WI38 (cell line): ENCODE data around the gene PRDM7.
"Not testable (repeated sequence)": the region's sequence is repeated elsewhere in the genome, so short reads cannot be mapped to it uniquely, and the experiment has no call there.

Source experiments
- H3K4me3 ChIP-seq: 2 replicates; pipeline ENCODE4 v1.5.1; 2011; ENCODE audit warnings: low read depth, mild to moderate bottlenecking, control low read depth, low read length
- TF ChIP-seq, protein P1 (sequence below): IDR thresholded peaks from 2 replicates; pipeline ENCODE4 v1.5.1; 2012; ENCODE audit warnings: low read depth, mild to moderate bottlenecking, control low read depth, low read length

PRDM7 gene

DNA sequence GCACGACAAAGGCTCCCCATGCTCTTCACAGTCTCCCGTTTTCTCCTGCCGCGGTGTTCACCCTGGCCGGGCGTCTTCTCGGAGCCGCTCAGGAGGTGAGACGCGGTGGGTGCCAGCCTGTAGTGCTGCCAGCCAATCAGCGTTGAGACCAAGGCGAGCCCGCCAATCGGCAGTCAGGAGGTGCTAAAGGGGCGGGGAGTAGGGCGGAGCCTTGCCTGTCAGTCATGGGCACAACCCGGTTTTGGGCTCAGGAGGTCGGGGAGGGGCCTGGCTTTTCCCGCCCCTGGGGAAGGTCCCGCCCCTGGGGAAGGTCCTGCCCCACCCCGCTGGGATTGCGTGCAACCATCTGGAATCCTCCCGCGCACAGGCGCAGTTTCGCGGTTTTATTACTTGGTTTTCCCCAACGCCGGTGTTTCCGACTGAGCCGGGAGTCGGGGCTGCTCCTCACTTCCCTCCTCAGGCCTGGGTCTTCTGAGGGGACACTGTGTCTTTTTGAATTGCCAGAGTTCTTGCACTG, at the start of gene PRDM7:
Gene PRDM7, minus strand, starts transcription at position 92 of the 517 bp plus-strand sequence. CDS start 1,421 bp downstream, outside the sequence.
- TF ChIP-seq, protein P1, sequence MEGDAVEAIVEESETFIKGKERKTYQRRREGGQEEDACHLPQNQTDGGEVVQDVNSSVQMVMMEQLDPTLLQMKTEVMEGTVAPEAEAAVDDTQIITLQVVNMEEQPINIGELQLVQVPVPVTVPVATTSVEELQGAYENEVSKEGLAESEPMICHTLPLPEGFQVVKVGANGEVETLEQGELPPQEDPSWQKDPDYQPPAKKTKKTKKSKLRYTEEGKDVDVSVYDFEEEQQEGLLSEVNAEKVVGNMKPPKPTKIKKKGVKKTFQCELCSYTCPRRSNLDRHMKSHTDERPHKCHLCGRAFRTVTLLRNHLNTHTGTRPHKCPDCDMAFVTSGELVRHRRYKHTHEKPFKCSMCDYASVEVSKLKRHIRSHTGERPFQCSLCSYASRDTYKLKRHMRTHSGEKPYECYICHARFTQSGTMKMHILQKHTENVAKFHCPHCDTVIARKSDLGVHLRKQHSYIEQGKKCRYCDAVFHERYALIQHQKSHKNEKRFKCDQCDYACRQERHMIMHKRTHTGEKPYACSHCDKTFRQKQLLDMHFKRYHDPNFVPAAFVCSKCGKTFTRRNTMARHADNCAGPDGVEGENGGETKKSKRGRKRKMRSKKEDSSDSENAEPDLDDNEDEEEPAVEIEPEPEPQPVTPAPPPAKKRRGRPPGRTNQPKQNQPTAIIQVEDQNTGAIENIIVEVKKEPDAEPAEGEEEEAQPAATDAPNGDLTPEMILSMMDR, result no peak
- no peak within 1 kb of the TSS for H3K4me3 ChIP-seq

DNA sequence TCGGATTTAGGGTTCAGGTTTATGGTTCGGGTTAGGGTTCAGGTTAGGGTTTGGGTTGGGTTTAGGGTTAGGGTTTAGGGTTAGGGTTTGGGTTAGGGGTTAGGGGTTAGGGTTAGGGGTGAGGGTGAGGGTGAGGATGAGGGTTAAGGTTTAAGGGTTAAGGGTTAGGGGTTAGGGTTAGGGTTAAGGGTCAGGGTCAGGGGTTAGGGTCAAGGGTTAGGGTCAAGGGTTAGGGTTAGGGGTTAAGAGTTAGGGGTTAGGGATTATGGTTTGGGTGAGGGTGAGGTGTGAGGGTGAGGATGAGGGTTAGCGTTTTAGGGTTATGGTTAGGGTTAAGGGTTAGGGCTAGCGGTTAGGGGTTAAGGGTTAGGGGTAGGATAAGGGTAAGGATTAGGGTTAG, 44.7 kb upstream of the PRDM7 start:
- H3K4me3 ChIP-seq, result not testable (repeated sequence)

DNA sequence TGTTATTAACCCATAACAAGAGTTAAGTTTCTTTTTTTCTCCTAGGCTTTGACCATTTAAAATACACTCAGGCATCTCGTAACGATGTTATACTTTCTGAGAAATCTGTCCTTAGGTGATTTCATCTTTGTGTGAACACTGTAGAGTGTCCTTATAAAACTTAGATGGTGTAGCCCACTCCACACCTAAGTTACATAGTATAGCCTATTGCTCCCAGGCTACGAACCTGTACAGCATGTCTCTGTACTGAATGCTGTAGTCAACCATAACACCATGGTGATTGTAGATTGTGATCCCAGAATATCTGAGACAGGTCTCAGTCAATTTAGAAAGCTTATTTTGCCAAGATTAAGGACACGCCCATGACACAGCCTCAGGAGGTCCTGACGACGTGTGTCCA, 30.5 kb upstream of the PRDM7 start:
- not testable (repeated sequence) for H3K4me3 ChIP-seq

DNA sequence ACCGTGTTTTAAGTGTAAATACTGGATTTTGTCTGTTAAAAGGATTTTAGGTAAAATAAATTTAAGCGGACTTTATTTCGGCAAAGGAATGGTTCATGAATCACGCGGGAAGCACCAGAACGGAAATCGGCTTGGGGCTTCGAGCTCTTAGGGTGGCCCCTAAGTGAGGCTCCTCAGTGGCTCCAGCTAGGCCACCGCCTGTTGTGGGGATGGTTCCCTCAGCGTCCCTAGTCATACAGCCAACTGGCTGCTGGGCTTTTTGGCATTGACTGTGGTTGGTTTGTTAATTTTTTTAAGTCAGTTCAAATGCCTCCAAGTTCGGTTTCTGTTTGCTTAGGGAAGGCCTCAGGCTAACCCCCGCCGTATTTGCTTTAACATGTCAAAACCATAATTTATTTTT, 29.9 kb upstream of the PRDM7 start:
- H3K4me3 ChIP-seq, result not testable (repeated sequence)

DNA sequence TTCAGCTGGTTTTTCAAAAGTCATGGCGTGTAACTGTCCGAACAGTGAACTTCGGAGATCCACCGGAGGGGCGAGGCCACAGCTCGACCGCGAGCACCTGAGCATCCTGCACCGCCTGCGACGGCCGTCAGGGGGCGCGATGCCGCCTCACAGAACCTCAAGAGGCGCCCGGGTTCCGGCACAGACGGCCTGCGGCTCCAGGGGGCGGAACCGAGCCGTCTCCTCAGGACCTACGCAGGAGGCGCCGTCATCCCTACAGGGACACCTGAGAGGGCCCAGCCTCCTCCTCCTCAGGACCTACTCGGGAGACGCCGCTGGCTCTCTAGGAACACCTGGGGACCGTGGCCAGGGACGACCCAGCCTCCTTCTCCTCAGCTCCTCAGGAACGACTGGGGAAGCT, 29.1 kb upstream of the PRDM7 start:
- not testable (repeated sequence) for H3K4me3 ChIP-seq

DNA sequence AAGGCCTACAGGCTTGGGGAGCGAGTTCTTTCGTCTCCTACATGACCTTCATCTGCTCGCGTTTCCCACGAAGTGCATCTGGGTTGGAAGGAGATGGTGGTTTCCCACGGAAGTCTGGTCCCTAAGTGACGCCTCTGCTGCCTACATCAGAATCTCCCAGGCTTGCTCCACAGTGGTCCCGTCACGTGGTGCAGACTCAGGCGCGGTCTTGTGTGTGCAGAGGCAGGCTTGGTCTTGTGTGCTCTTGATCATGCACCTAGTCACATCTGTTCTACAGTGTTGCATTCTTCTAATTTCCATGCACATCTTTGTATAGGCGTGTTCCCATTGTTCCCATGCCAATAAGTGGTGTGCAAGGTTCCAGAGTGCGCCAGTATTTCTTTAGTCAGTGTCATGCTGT, 27.6 kb upstream of the PRDM7 start:
- not testable (repeated sequence) for H3K4me3 ChIP-seq

DNA sequence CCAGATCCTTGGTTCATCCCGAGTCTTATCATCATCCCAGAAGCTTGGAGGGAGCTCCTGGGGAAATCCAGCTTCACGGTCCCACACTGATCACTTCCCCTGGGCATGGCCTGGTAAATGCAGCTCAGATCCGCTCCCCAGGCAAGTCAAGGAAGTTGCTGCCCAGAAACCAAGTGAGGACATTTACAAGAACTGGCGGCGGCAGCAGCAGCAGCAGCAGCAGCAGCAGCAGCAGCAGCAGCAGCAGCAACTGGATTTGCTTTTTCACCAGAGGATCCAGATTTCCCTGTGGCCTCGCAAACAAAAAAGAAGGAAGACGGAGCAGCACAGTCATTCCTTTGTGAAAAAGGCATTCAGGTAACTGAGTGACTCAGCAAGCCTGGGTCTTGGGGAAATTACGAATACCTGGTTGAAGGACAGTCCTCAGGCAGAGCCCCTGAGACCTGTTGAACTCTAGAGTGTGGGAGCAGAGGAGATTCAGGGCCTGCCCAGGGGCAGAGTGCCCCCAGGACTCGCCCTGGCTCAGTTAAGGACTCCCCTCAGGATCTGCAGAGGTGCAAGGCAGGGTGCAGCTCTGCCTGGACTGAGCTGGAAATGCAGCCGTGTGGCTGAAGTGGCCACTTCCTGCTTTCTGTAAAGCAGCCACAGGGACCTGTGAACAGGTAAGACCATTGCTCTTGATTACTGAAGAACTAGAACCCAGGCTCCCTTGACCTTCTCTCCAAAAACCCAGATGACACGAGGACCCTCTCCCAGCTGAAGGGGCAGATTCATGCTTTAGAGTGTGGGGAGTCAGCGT, 25.2 kb upstream of the PRDM7 start:
- not testable (repeated sequence) for H3K4me3 ChIP-seq

DNA sequence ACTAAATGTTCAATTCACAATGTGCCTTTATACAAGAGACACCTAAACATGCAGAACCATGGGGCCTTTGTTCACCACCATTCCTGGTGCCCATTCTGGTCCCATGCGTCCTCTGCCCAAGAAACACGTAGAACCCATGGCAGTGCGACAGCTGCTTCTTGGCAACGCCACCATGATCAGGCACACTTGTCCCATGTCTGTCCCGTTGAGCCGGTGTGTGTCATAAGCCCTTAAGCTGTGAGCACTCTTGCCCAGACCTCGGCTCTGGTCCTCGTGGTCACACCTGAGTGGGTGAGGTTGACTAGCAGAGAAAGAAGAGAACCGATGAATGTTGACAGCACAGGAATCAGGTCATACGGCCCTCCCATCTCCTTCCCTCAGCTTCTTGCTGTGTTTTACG, 24.2 kb upstream of the PRDM7 start:
- H3K4me3 ChIP-seq, result not testable (repeated sequence)

DNA sequence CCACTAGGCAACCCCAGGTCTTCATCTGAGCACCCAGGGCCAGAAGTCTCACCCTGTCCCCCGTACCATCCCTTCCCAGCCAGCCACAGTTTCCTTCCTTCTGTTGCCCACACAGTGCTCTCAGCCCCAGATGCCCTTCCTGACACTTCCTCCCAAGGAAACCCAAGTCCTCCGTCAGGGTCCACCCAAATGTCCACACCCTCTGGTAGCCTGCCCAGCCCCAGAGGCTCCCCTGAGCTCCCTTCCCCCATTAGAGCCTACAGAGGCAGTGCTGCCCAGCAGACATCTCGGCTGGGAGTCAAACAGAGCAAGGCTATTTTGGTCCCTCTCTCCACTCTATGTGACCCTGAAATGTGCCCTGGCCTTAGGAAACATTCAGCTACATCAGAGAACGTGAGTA, 23.7 kb upstream of the PRDM7 start:
- not testable (repeated sequence) for H3K4me3 ChIP-seq

DNA sequence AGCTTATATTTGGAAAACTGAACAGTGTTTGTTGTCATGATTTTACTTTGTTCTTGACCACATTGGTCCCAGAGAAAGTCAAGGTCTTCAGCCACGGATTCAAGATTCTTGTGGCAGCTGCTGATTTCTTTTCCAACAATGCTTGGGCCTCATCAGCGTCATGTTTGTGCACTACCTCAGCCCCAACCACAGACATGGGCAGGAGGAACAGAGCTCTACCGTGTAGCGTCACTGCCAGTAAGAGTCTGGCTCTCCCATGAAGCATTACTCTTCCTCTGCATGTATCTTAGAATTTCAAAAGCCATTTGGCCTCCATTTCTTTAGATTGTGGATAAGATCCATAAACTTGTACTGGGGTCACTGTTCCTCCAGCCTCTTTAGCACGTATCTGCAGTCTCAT, 23.1 kb upstream of the PRDM7 start:
- H3K4me3 ChIP-seq, result not testable (repeated sequence)

DNA sequence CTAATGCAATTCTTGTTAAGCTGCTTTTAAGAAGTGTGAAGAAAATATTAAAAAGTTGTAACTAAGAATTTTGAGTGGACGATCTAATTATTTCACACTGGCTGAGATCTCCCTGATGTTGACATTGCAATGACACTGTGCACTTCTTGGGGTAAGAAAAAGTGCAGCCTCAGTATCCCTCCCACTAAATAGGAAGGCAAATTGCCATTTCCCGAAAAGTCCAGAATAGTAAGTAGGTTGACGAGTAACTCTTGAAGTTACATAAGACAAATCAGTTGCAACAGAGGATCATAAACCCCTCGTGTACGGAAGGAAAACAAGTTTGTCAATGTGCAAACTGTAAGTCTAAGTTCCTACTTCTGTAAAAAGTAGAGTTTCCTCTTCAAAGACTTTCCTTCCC, 21.8 kb upstream of the PRDM7 start:
- not testable (repeated sequence) for H3K4me3 ChIP-seq

DNA sequence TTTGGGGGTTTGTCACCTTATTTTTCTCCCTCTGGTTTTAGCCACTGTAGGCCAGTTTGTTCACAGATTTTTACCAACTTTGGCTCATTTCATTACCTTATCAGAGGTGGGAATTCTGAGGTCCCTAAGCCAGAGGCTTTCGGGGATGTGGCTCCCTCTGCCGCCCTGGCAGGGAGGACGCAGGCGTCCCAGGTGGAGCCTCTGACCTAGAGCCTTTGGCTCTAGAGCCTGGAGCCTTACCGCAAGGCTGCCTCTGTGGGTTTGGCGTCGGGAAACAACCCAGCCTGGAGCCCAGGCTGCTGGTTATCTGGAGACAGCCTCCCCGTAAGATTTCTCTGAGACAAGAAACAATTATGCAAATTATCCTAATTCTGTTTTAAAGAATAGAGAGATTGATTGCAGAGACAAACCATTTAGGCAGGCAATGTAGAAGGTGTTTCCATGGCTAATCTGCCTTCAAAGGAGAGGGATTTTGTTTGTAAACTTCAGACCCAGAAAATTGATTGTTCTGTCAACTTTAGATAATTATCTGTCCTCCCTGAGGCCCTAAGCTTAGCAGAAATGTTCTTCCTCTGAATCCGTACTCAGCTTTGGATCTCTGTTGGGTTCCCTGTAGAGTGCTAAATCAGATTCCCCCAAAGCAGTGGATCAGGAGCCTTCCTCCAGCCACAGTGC, 20.0 kb upstream of the PRDM7 start:
- not testable (repeated sequence) for H3K4me3 ChIP-seq

DNA sequence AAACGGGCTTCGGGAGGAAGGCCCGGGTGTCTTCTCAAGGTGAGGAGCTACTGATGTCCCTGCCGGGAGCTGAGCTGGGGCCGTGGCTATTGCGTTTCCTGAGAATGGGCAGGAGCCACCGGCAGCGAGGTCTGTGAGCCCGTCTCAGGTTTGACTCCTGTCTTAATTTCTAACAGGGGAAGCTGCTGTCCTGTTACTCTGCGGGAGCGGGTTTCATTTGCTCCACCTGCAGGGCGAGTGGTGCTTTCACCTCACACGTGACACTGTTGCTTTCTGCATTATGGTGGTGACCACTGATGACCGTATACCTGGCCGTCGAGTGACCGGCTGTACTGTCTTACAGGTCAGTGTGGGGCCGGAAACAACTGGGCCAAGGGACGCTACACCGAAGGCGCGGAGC, 17.7 kb upstream of the PRDM7 start:
- not testable (repeated sequence) for H3K4me3 ChIP-seq

DNA sequence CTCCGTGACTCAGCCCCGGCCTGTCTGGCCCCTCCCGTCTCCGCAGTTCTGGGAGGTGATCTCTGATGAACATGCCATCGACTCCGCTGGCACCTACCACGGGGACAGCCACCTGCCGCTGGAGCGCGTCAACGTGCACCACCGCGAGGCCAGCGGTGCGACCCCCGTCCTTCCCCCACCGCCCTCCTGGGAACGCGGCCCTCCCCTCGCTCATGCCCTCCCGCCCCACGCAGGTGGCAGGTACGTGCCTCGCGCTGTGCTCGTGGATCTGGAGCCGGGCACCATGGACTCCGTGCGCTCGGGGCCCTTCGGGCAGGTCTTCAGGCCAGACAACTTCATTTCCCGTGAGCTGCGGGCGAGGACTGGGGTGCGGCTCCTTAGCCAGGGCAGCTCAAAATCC, 17.2 kb upstream of the PRDM7 start:
- H3K4me3 ChIP-seq, result not testable (repeated sequence)

DNA sequence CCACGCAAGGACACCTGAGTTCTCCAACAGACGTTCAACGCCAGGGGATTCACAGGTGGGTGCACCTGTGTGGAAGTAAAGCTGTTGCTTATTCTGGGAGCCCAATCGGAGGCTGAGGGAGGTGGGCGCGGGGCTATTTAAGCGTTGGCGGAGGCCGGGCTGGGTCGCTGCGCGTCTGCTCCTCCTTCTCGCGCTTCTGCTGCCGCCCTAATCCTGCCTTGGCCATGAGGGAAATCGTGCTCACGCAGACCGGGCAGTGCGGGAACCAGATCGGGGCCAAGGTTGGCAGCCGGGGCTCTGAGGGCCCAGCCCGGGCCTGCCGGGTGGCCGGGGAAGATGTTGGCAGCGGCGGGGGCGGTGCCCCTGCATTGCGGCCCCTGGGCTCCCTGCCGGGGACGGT, 16.7 kb upstream of the PRDM7 start:
- not testable (repeated sequence) for H3K4me3 ChIP-seq

DNA sequence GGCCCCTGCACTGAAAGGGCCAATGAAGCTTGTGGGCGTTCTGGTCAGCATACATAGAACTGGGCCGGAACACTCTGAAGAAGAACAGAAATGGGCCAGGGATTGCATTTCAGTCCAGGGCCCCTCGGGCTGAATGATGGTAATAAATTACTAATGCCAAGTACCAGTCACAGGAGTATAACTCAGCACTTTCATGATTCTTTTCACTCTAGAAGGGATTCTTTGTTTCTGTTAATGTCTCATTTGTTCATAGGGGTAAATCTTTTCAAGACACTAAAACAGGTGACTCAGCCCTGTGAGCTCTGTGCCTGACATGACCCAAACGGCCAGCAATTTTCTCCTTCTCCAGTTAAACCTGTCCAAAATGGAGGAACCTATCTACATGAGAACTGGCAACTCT, 15.7 kb upstream of the PRDM7 start:
- H3K4me3 ChIP-seq, result not testable (repeated sequence)
